Adrenal gland (tissue), 5 donors: ENCODE measurements around the gene TINCR.

Experiments used
- CTCF ChIP-seq, 6 experiments: fragments of 450-650 bp in 4 of 6; fragments of 200-600 bp in 2 of 6; sonication (generic) in 1 of 6; IDR thresholded peaks; 1 replicate in 5 of 6; 2 replicates in 1 of 6; pipeline versions ENCODE4 v1.5.1 to v1.8.0; 2016 to 2021; ENCODE audit warnings: antibody characterized with exemption in 6 of 6, mild to moderate bottlenecking in 2 of 6, moderate library complexity in 1 of 6
- POLR2A ChIP-seq, 2 donors: fragments of 450-650 bp; IDR thresholded peaks; one replicate each; pipeline ENCODE4 v1.6.1; 2017; ENCODE audit warnings: antibody characterized with exemption in 2 of 2, mild to moderate bottlenecking in 2 of 2, moderate library complexity in 1 of 2
- donor health status: DM: no; HTN: no; CAD: no.

- no peak for TF ChIP-seq CTCF (IDR thresholded peaks at IDR 0.05)
- TF ChIP-seq POLR2A (IDR thresholded peaks at IDR 0.05): no peak
Observed at GRCh38 chr19:5579697-5580096, 11.9 kb upstream of the TINCR start.
